ENCODE measurements around the gene ORAI2.
"Not testable (repeated sequence)": the region's sequence is repeated elsewhere in the genome, so short reads cannot be mapped to it uniquely, and the experiment has no call there.

The ORAI2 gene

GRCh38 chr7:102469972-102470825 is 36.8 kb downstream of the ORAI2 start:
- DNase-seq (ENCODE audit: low spot score), result no peak

GRCh38 chr7:102471791-102472125 is 38.4 kb downstream of the ORAI2 start:
- DNase-seq (ENCODE audit: low spot score), result no peak

- no peak for DNase-seq (ENCODE audit: low spot score)
These were observed 39.0 kb downstream of the ORAI2 start for GRCh38 chr7:102472126-102473041.

GRCh38 chr7:102473271-102473991 is 40.1 kb downstream of the ORAI2 start:
- no peak for DNase-seq (ENCODE audit: low spot score)

GRCh38 chr7:102474116-102474515 is 40.7 kb downstream of the ORAI2 start:
- DNase-seq (ENCODE audit: low spot score), result not testable (repeated sequence)

- not testable (repeated sequence) for DNase-seq (ENCODE audit: low spot score)
These were observed 41.5 kb downstream of the ORAI2 start for GRCh38 chr7:102474736-102475435.

- DNase-seq (ENCODE audit: low spot score), result not testable (repeated sequence)
These were observed 45.2 kb downstream of the ORAI2 start, which contains the start of gene POLR2J for GRCh38 chr7:102478314-102479208. Gene POLR2J (minus strand): TSS chr7:102478922. CDS start chr7:102478860, 62 bp downstream.

- not testable (repeated sequence) for DNase-seq (ENCODE audit: low spot score)
These were observed 45.8 kb downstream of the ORAI2 start for GRCh38 chr7:102479209-102479584.

- DNase-seq (ENCODE audit: low spot score), result not testable (repeated sequence)
These were observed 46.7 kb downstream of the ORAI2 start for GRCh38 chr7:102479982-102480637.

- DNase-seq (ENCODE audit: low spot score), result not testable (repeated sequence)
These were observed 48.6 kb downstream of the ORAI2 start for GRCh38 chr7:102481962-102482361.

- DNase-seq (ENCODE audit: low spot score), result not testable (repeated sequence)
These were observed 50.9 kb downstream of the ORAI2 start for GRCh38 chr7:102484317-102484716.

GRCh38 chr7:102490529-102491075 is 57.2 kb downstream of the ORAI2 start:
- DNase-seq (ENCODE audit: low spot score), result not testable (repeated sequence)

GRCh38 chr7:102493220-102493935 is 60.0 kb downstream of the ORAI2 start:
- DNase-seq (ENCODE audit: low spot score), result not testable (repeated sequence)

GRCh38 chr7:102494026-102494425 is 60.7 kb downstream of the ORAI2 start:
- DNase-seq (ENCODE audit: low spot score), result not testable (repeated sequence)

GRCh38 chr7:102494473-102495149 is 61.2 kb downstream of the ORAI2 start:
- DNase-seq (ENCODE audit: low spot score), result not testable (repeated sequence)

GRCh38 chr7:102496861-102497260 is 63.5 kb downstream of the ORAI2 start:
- DNase-seq (ENCODE audit: low spot score), result not testable (repeated sequence)

GRCh38 chr7:102497308-102497707 is 63.9 kb downstream of the ORAI2 start:
- not testable (repeated sequence) for DNase-seq (ENCODE audit: low spot score)

- DNase-seq (ENCODE audit: low spot score), result not testable (repeated sequence)
These were observed 64.9 kb downstream of the ORAI2 start for GRCh38 chr7:102498321-102498720.

All from Ammon's horn (tissue), 1 donor.